ENCODE results near the gene PDE9A. TPM values are rescaled to one million over a fixed set of nuclear protein-coding genes. Genes with fewer than 3 reads are reported as not detected.

Gene PDE9A
- polyA plus RNA-seq, 2 of the 4 experiments (the other 2 are of a cell fraction) = 1.3 to 3.1 TPM

DNA sequence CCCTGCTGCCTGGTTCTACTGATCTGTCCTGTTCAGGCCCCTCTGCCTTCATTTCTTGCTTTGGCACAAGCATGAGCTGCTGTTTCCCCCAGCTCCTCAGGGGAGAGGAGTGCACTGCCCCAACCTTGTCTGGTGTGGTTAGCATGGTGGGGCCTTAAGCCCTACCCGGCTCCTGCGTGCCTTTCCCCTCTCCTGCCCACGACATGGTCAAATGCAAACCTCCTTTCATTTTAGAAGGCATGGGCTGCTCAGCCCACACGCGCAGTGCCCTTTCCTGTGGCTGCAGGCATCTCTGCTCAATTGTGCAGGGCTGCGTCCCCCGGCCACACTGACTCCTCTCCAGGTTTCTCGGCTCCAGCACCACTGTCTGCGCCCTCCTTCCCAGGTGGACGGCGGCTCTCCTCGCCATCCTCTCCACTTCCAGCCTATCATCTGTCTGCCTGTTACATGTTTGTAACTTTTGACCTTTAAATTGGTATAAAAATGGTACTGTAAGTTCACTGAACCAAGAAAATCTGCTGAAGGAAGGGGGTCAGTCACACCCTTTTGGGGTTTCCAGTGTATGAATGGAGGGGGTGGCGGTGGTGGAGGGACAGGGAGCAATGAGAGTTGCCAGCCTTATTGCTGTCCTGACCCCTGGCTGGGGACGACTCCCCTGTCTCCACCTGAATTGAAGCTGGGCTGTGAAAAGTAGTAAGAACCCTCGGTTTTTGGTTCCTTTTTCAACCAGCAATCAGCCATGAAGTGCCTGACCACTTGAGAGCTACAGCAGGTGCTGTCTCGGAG lies 5.1 kb downstream of the PDE9A start:
- DNase-seq (ENCODE audit: low read depth in 1 of 2, low spot score in 1 of 2) = no peak
- Histone ChIP-seq H3K4me1 (no peaks in the 10 kb centered on the region), H3K27ac (no peak overlapping the region), H3K4me2 (no peak overlapping the region), H3K4me3 (no peak overlapping the region), H3K9me3 (no peaks in the 10 kb centered on the region)
- POLR2A ChIA-PET = no interaction called here
- CTCF ChIA-PET = interaction anchor here (0.8 kb wide), 1 partner anchor 56 kb away, joined by 3 read pairs; no protein-coding TSS in a partner anchor
- TF ChIP-seq, protein P1, sequence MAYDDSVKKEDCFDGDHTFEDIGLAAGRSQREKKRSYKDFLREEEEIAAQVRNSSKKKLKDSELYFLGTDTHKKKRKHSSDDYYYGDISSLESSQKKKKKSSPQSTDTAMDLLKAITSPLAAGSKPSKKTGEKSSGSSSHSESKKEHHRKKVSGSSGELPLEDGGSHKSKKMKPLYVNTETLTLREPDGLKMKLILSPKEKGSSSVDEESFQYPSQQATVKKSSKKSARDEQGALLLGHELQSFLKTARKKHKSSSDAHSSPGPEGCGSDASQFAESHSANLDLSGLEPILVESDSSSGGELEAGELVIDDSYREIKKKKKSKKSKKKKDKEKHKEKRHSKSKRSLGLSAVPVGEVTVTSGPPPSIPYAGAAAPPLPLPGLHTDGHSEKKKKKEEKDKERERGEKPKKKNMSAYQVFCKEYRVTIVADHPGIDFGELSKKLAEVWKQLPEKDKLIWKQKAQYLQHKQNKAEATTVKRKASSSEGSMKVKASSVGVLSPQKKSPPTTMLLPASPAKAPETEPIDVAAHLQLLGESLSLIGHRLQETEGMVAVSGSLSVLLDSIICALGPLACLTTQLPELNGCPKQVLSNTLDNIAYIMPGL (CRISPR knock-in tag; IDR thresholded peaks at IDR 0.05; ENCODE audit: borderline replicate concordance) = no peak
- TF ChIP-seq CBX8 (IDR thresholded peaks at IDR 0.05) = no peak
- no peak for TF ChIP-seq BHLHE40 (IDR thresholded peaks at IDR 0.05; ENCODE audit: low read depth, low read length)
- FAIRE-seq = no peak
- no peak for ATAC-seq
- WGBS (ENCODE audit: missing lambda C conversion rate) = 78% methylated on average over 15 of the region's 16 CpGs

DNA sequence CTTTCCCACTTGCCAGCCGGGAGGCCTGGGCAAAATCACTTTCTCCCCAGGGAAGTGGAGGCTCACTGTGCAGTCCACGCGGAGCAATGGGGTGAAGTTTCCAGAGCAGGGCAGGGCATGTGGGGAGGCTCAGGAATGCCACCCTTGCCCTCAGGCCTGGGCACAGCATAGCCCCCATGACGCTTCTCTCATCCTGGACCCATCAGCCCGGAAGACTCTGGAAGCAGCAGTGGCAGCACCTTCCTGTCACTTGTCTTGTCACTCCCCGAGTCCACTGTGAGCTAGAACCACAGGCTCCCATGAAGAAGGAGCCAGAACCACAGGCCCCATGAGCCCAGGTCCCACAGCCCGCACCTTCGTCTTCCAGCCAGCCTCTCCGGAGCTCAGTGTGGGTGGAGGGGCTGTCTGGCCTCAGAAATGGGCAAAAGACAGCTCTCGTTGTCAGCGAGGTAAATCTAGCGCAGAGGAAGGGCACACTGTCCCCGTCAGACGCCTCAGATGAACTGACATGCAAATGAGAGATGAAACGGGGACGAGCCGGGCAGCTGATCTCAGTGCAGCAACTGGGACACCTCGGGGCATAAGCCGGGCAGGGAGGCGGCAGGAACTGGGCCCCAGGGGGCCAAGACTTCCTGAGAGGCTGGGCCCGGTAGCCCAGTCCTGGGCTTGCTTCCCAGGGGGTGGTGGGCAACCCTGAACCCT lies 6.1 kb downstream of the PDE9A start:
- ATAC-seq = no peak
- Histone ChIP-seq H3K4me3 (no peak overlapping the region), H3K4me2 (no peak overlapping the region), H3K27ac (no peak overlapping the region), H3K4me1 (no peaks in the 10 kb centered on the region), H3K9me3 (no peaks in the 10 kb centered on the region)
- POLR2A ChIA-PET = no interaction called here
- 78% methylated on average over 14 of the region's 21 CpGs for WGBS (ENCODE audit: missing lambda C conversion rate)
- DNase-seq (ENCODE audit: low read depth in 1 of 2, low spot score in 1 of 2) = no peak
- TF ChIP-seq, protein P2, sequence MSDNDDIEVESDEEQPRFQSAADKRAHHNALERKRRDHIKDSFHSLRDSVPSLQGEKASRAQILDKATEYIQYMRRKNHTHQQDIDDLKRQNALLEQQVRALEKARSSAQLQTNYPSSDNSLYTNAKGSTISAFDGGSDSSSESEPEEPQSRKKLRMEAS (IDR thresholded peaks at IDR 0.05) = no peak
- TF ChIP-seq FOSL2 (IDR thresholded peaks at IDR 0.05) (no peak), FOSL2 (CRISPR knock-in tag; IDR thresholded peaks at IDR 0.05) (no peak), POLR2AphosphoS2 (conservative IDR thresholded peaks at IDR 0.05; ENCODE audit: low read length) (no peak), KDM5A (IDR thresholded peaks at IDR 0.05) (no peak), ZFP36 (IDR thresholded peaks at IDR 0.05; ENCODE audit: borderline replicate concordance, partially characterized antibody) (no peak)
- no peak for FAIRE-seq
- CTCF ChIA-PET = no interaction called here

DNA sequence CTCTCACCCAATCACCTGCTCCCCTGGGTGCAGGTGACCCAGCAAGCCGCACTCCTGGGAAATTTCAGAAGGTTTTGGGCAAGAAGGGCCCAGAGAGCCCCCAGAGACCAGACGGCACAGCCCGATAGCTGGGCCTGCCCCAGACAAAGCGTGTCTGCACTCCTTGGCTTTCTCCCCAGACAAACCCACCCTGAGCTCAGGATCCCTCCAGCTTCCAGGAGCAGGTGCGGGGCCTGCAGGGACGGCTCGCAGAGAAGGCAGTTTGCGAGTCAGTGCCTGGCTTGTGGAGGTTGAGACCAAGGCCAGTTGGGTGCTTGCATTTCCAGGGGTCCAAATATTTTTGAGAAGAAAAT lies 6.7 kb downstream of the PDE9A start:
- TF ChIP-seq NFE2L2 (conservative IDR thresholded peaks at IDR 0.05; ENCODE audit: low read length) = no peak
- TF ChIP-seq MYC (IDR thresholded peaks at IDR 0.05; ENCODE audit: borderline replicate concordance, low read length) = no peak
- TF ChIP-seq EHF (CRISPR knock-in tag; IDR thresholded peaks at IDR 0.05) = no peak
- no peak for TF ChIP-seq NPAS2 (CRISPR knock-in tag; IDR thresholded peaks at IDR 0.05; ENCODE audit: borderline replicate concordance)
- TF ChIP-seq, protein P3, sequence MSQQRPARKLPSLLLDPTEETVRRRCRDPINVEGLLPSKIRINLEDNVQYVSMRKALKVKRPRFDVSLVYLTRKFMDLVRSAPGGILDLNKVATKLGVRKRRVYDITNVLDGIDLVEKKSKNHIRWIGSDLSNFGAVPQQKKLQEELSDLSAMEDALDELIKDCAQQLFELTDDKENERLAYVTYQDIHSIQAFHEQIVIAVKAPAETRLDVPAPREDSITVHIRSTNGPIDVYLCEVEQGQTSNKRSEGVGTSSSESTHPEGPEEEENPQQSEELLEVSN (IDR thresholded peaks at IDR 0.05; ENCODE audit: borderline replicate concordance, low read depth) = no peak
- no peak for TF ChIP-seq CHD2 (IDR thresholded peaks at IDR 0.05; ENCODE audit: low read length, partially characterized antibody)
- TF ChIP-seq, protein P1 (CRISPR knock-in tag; IDR thresholded peaks at IDR 0.05; ENCODE audit: borderline replicate concordance) = no peak
- TF ChIP-seq RFX5 (IDR thresholded peaks at IDR 0.05) = no peak
- TF ChIP-seq, protein P4, sequence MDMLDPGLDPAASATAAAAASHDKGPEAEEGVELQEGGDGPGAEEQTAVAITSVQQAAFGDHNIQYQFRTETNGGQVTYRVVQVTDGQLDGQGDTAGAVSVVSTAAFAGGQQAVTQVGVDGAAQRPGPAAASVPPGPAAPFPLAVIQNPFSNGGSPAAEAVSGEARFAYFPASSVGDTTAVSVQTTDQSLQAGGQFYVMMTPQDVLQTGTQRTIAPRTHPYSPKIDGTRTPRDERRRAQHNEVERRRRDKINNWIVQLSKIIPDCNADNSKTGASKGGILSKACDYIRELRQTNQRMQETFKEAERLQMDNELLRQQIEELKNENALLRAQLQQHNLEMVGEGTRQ (IDR thresholded peaks at IDR 0.05) = no peak
- no peak for TF ChIP-seq RARB (CRISPR knock-in tag; IDR thresholded peaks at IDR 0.05)
- TF ChIP-seq, protein P5, sequence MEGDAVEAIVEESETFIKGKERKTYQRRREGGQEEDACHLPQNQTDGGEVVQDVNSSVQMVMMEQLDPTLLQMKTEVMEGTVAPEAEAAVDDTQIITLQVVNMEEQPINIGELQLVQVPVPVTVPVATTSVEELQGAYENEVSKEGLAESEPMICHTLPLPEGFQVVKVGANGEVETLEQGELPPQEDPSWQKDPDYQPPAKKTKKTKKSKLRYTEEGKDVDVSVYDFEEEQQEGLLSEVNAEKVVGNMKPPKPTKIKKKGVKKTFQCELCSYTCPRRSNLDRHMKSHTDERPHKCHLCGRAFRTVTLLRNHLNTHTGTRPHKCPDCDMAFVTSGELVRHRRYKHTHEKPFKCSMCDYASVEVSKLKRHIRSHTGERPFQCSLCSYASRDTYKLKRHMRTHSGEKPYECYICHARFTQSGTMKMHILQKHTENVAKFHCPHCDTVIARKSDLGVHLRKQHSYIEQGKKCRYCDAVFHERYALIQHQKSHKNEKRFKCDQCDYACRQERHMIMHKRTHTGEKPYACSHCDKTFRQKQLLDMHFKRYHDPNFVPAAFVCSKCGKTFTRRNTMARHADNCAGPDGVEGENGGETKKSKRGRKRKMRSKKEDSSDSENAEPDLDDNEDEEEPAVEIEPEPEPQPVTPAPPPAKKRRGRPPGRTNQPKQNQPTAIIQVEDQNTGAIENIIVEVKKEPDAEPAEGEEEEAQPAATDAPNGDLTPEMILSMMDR (IDR thresholded peaks at IDR 0.05) = no peak
- no peak for TF ChIP-seq ESRRA (IDR thresholded peaks at IDR 0.05; ENCODE audit: borderline replicate concordance, low read length)
- no peak for TF ChIP-seq ZNF302 (CRISPR knock-in tag; IDR thresholded peaks at IDR 0.05)
- POLR2A ChIA-PET = no interaction called here
- WGBS (ENCODE audit: missing lambda C conversion rate) = 100% methylated on average over 1 of the region's 8 CpGs

More for the DNA sequence above, 6.7 kb downstream of the PDE9A start:
- H3K4me2 ChIP-seq = no peak overlapping the region
- no peaks in the 10 kb centered on the region for H3K4me1 ChIP-seq
- CTCF ChIA-PET = no interaction called here
- H3K9me3 ChIP-seq = no peaks in the 10 kb centered on the region
- FAIRE-seq = no peak
- DNase-seq (ENCODE audit: low read depth in 1 of 2, low spot score in 1 of 2) = no peak
- no peak for ATAC-seq
- no peak overlapping the region for H3K4me3 ChIP-seq
- no peak overlapping the region for H3K27ac ChIP-seq

Data from A549 (cell line).